ENCODE results near the gene TRAPPC2L.
"Not testable (repeated sequence)": the region's sequence is repeated elsewhere in the genome, so short reads cannot be mapped to it uniquely, and the experiment has no call there.

The TRAPPC2L gene

GRCh38 chr16:88818575-88818874 lies 38.4 kb upstream of the TRAPPC2L start:
- no peak for DNase-seq (ENCODE audit: low read depth in 2 of 2)

- no peak for DNase-seq (ENCODE audit: low read depth in 2 of 2)
Measured at GRCh38 chr16:88819126-88819525, 37.8 kb upstream of the TRAPPC2L start.

- DNase-seq (ENCODE audit: low read depth in 2 of 2) = no peak
Measured at GRCh38 chr16:88820385-88821025, 36.4 kb upstream of the TRAPPC2L start.

- no peak for DNase-seq (ENCODE audit: low read depth in 2 of 2)
Measured at GRCh38 chr16:88821168-88821850, 35.6 kb upstream of the TRAPPC2L start.

GRCh38 chr16:88822281-88823040 lies 34.5 kb upstream of the TRAPPC2L start:
- no peak for DNase-seq (ENCODE audit: low read depth in 2 of 2)

GRCh38 chr16:88823646-88824045 lies 33.3 kb upstream of the TRAPPC2L start:
- DNase-seq (ENCODE audit: low read depth in 2 of 2) = not testable (repeated sequence)

- DNase-seq (ENCODE audit: low read depth in 2 of 2) = no peak
Measured at GRCh38 chr16:88824256-88825077, 32.5 kb upstream of the TRAPPC2L start.

- DNase-seq (ENCODE audit: low read depth in 2 of 2) = no peak
Measured at GRCh38 chr16:88825146-88825545, 31.8 kb upstream of the TRAPPC2L start.

GRCh38 chr16:88826070-88826840 lies 30.7 kb upstream of the TRAPPC2L start:
- no peak for DNase-seq (ENCODE audit: low read depth in 2 of 2)

- DNase-seq (ENCODE audit: low read depth in 2 of 2) = no peak
Measured at GRCh38 chr16:88827727-88828126, 29.2 kb upstream of the TRAPPC2L start.

- DNase-seq (ENCODE audit: low read depth in 2 of 2) = no peak
Measured at GRCh38 chr16:88828711-88829110, 28.2 kb upstream of the TRAPPC2L start.

GRCh38 chr16:88830258-88830657 lies 26.7 kb upstream of the TRAPPC2L start:
- no peak for DNase-seq (ENCODE audit: low read depth in 2 of 2)

GRCh38 chr16:88830783-88831182 lies 26.1 kb upstream of the TRAPPC2L start:
- DNase-seq (ENCODE audit: low read depth in 2 of 2) = no peak

GRCh38 chr16:88831838-88832237 lies 25.1 kb upstream of the TRAPPC2L start:
- no peak for DNase-seq (ENCODE audit: low read depth in 2 of 2)

GRCh38 chr16:88833086-88833485 lies 23.8 kb upstream of the TRAPPC2L start:
- no peak for DNase-seq (ENCODE audit: low read depth in 2 of 2)

GRCh38 chr16:88834670-88835069 lies 22.3 kb upstream of the TRAPPC2L start:
- no peak for DNase-seq (ENCODE audit: low read depth in 2 of 2)

GRCh38 chr16:88835383-88835782 lies 21.5 kb upstream of the TRAPPC2L start:
- no peak for DNase-seq (ENCODE audit: low read depth in 2 of 2)

GRCh38 chr16:88835818-88836217 lies 21.1 kb upstream of the TRAPPC2L start:
- DNase-seq (ENCODE audit: low read depth in 2 of 2) = no peak

GRCh38 chr16:88836791-88837190 lies 20.1 kb upstream of the TRAPPC2L start:
- DNase-seq (ENCODE audit: low read depth in 2 of 2) = no peak

GRCh38 chr16:88837806-88838205 lies 19.1 kb upstream of the TRAPPC2L start:
- DNase-seq (ENCODE audit: low read depth in 2 of 2) = no peak

- no peak for DNase-seq (ENCODE audit: low read depth in 2 of 2)
Measured at GRCh38 chr16:88838566-88838965, 18.4 kb upstream of the TRAPPC2L start.
